ENCODE data around the gene ELF2. TPM values are rescaled to one million over a fixed set of nuclear protein-coding genes. Genes with fewer than 3 reads are reported as not detected.

ELF2 gene
- total and polyA plus RNA-seq, 2 donors (not counting 1 experiment from before 2014, with no cell fraction given) = 31.2 to 42.6 TPM

GRCh38 chr4:139207873-139208403, 30.9 kb upstream of the ELF2 start:
- Histone ChIP-seq H4K20me1 (ENCODE audit: control insufficient read depth, extremely low read depth, insufficient read depth, low read length) (no peaks in the 10 kb centered on the region), H3K27me3 (ENCODE audit: control insufficient read depth, insufficient read depth, low read length) (no peaks in the 10 kb centered on the region), H2AFZ (ENCODE audit: low read length) (no peak overlapping the region), H3K4me1 (ENCODE audit: control insufficient read depth, extremely low read depth, insufficient read depth, low read length) (no peaks in the 10 kb centered on the region), H3K4me2 (ENCODE audit: extremely low read depth, insufficient read depth, low read length) (no peak overlapping the region), H3K9me3 (ENCODE audit: control insufficient read depth, insufficient read depth, low read depth, low read length) (no peaks in the 10 kb centered on the region), H3K79me2 (ENCODE audit: control insufficient read depth, insufficient read depth, low read length) (no peaks in the 10 kb centered on the region), H3K27ac (ENCODE audit: insufficient read depth, low read length) (no peak overlapping the region), H3K4me3 (replicated peaks in 1 of 4; ENCODE audit: control extremely low read depth in 1 of 4, insufficient read depth in 1 of 4, low read depth in 3 of 4, low read length in 4 of 4) (no peak overlapping the region), H3K9ac (ENCODE audit: insufficient read depth, low read length) (no peak overlapping the region), H3K36me3 (ENCODE audit: control insufficient read depth, insufficient read depth, low read length) (no peaks in the 10 kb centered on the region)
- DNase-seq (ENCODE audit: low read depth in 2 of 2) = no peak
- no peak for TF ChIP-seq EZH2 (IDR thresholded peaks at IDR 0.05; ENCODE audit: low read length, missing control alignments)
- TF ChIP-seq, protein P1, sequence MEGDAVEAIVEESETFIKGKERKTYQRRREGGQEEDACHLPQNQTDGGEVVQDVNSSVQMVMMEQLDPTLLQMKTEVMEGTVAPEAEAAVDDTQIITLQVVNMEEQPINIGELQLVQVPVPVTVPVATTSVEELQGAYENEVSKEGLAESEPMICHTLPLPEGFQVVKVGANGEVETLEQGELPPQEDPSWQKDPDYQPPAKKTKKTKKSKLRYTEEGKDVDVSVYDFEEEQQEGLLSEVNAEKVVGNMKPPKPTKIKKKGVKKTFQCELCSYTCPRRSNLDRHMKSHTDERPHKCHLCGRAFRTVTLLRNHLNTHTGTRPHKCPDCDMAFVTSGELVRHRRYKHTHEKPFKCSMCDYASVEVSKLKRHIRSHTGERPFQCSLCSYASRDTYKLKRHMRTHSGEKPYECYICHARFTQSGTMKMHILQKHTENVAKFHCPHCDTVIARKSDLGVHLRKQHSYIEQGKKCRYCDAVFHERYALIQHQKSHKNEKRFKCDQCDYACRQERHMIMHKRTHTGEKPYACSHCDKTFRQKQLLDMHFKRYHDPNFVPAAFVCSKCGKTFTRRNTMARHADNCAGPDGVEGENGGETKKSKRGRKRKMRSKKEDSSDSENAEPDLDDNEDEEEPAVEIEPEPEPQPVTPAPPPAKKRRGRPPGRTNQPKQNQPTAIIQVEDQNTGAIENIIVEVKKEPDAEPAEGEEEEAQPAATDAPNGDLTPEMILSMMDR (conservative IDR thresholded peaks at IDR 0.05 in 1 of 2, IDR thresholded peaks at IDR 0.05 in 1 of 2; ENCODE audit: low read depth in 1 of 2, low read length in 2 of 2) = no peak

DNA sequence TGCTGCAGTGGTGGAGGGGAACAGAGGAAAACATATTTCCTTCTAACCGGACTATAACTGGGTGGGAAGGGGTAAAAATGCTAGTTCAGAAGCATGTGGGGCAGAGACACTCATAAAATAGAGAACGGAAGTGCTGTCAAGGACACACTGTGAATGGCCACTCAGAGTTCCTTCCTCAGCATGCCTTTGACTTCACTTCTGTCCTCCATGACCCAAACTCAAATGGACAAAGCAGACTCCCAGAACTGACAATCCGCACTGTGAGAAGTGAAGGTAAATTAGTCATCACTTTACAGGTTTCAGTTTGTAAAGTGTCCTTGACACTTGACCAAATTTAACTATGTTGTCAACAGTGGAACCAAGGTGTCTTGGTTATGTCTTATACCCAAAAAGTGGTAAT, 30.2 kb upstream of the ELF2 start:
- H3K4me1 ChIP-seq (ENCODE audit: control insufficient read depth, extremely low read depth, insufficient read depth, low read length) = no peaks in the 10 kb centered on the region
- H3K4me3 ChIP-seq (replicated peaks in 1 of 4; ENCODE audit: control extremely low read depth in 1 of 4, insufficient read depth in 1 of 4, low read depth in 3 of 4, low read length in 4 of 4) = no peak overlapping the region
- TF ChIP-seq EZH2 (IDR thresholded peaks at IDR 0.05; ENCODE audit: low read length, missing control alignments) = no peak
- TF ChIP-seq, protein P1 (conservative IDR thresholded peaks at IDR 0.05 in 1 of 2, IDR thresholded peaks at IDR 0.05 in 1 of 2; ENCODE audit: low read depth in 1 of 2, low read length in 2 of 2) = no peak
- no peak overlapping the region for H3K4me2 ChIP-seq (ENCODE audit: extremely low read depth, insufficient read depth, low read length)
- no peak for DNase-seq (ENCODE audit: low read depth in 2 of 2)
- H3K79me2 ChIP-seq (ENCODE audit: control insufficient read depth, insufficient read depth, low read length) = no peaks in the 10 kb centered on the region
- H3K9me3 ChIP-seq (ENCODE audit: control insufficient read depth, insufficient read depth, low read depth, low read length) = no peaks in the 10 kb centered on the region
- H2AFZ ChIP-seq (ENCODE audit: low read length) = no peak overlapping the region
- no peak overlapping the region for H3K9ac ChIP-seq (ENCODE audit: insufficient read depth, low read length)
- H3K27ac ChIP-seq (ENCODE audit: insufficient read depth, low read length) = no peak overlapping the region
- no peaks in the 10 kb centered on the region for H3K27me3 ChIP-seq (ENCODE audit: control insufficient read depth, insufficient read depth, low read length)
- no peaks in the 10 kb centered on the region for H3K36me3 ChIP-seq (ENCODE audit: control insufficient read depth, insufficient read depth, low read length)
- H4K20me1 ChIP-seq (ENCODE audit: control insufficient read depth, extremely low read depth, insufficient read depth, low read length) = no peaks in the 10 kb centered on the region

DNA sequence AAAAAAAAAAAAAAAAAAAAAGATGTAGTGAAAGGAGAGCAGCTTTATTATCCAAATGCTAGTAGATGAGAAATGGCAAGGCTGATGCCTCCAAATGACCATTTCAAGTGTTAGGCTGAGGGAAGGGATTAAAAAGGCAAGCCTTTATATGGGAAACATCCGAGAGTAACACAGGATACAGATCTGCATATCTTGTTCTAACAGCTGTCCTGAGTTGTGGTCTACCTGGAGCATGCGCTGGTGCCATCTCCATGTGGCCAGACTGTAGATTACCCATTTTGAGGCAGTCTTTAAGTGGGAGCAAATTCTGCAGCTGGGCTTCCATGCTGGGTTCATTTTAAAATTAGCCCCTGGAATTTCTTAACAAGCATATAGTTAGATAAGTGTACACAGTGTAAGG, 26.0 kb upstream of the ELF2 start:
- Histone ChIP-seq H3K4me3 (replicated peaks in 1 of 4; ENCODE audit: control extremely low read depth in 1 of 4, insufficient read depth in 1 of 4, low read depth in 3 of 4, low read length in 4 of 4) (no peak overlapping the region), H3K27me3 (ENCODE audit: control insufficient read depth, insufficient read depth, low read length) (no peaks in the 10 kb centered on the region), H3K27ac (ENCODE audit: insufficient read depth, low read length) (no peak overlapping the region), H3K36me3 (ENCODE audit: control insufficient read depth, insufficient read depth, low read length) (no peaks in the 10 kb centered on the region), H4K20me1 (ENCODE audit: control insufficient read depth, extremely low read depth, insufficient read depth, low read length) (no peaks in the 10 kb centered on the region), H2AFZ (ENCODE audit: low read length) (no peak overlapping the region), H3K79me2 (ENCODE audit: control insufficient read depth, insufficient read depth, low read length) (no peaks in the 10 kb centered on the region), H3K4me2 (ENCODE audit: extremely low read depth, insufficient read depth, low read length) (no peak overlapping the region), H3K9me3 (ENCODE audit: control insufficient read depth, insufficient read depth, low read depth, low read length) (no peaks in the 10 kb centered on the region), H3K9ac (ENCODE audit: insufficient read depth, low read length) (no peak overlapping the region), H3K4me1 (ENCODE audit: control insufficient read depth, extremely low read depth, insufficient read depth, low read length) (no peaks in the 10 kb centered on the region)
- no peak for TF ChIP-seq EZH2 (IDR thresholded peaks at IDR 0.05; ENCODE audit: low read length, missing control alignments)
- TF ChIP-seq, protein P1 (conservative IDR thresholded peaks at IDR 0.05 in 1 of 2, IDR thresholded peaks at IDR 0.05 in 1 of 2; ENCODE audit: low read depth in 1 of 2, low read length in 2 of 2) = no peak
- DNase-seq (ENCODE audit: low read depth in 2 of 2) = no peak

Data from fibroblast of lung (primary cell).